ENCODE measurements around the gene SLC6A13.
A peak's percentile ranks its signal among the peaks of the same experiment; 100 is the strongest.
"Not testable (repeated sequence)": the region's sequence is repeated elsewhere in the genome, so short reads cannot be mapped to it uniquely, and the experiment has no call there.

Gene SLC6A13

GRCh38 chr12:262817-263216 is at the start of gene SLC6A13:
SLC6A13 (minus strand) TSS chr12:262836; CDS start chr12:260052, 2,784 bp downstream.
- peak within 1 kb of the TSS; percentile 56 for H3K4me3 Mint-ChIP-seq
- H3K4me1 Mint-ChIP-seq, result peaks cover 46% of the 10 kb centered on the region
- no peaks in the 10 kb centered on the region for H3K9me3 Mint-ChIP-seq
- H3K27me3 Mint-ChIP-seq (ENCODE audit: low read depth, poor library complexity), result peaks cover 20% of the 10 kb centered on the region
- DNase-seq, result peak; percentile 65
- TF ChIP-seq, protein P1, sequence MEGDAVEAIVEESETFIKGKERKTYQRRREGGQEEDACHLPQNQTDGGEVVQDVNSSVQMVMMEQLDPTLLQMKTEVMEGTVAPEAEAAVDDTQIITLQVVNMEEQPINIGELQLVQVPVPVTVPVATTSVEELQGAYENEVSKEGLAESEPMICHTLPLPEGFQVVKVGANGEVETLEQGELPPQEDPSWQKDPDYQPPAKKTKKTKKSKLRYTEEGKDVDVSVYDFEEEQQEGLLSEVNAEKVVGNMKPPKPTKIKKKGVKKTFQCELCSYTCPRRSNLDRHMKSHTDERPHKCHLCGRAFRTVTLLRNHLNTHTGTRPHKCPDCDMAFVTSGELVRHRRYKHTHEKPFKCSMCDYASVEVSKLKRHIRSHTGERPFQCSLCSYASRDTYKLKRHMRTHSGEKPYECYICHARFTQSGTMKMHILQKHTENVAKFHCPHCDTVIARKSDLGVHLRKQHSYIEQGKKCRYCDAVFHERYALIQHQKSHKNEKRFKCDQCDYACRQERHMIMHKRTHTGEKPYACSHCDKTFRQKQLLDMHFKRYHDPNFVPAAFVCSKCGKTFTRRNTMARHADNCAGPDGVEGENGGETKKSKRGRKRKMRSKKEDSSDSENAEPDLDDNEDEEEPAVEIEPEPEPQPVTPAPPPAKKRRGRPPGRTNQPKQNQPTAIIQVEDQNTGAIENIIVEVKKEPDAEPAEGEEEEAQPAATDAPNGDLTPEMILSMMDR (IDR thresholded peaks at IDR 0.05), result no peak
- H3K27ac Mint-ChIP-seq, result peak within 1 kb of the TSS; percentile 91
- no peaks in the 10 kb centered on the region for H3K36me3 Mint-ChIP-seq (ENCODE audit: low read depth)

DNA sequence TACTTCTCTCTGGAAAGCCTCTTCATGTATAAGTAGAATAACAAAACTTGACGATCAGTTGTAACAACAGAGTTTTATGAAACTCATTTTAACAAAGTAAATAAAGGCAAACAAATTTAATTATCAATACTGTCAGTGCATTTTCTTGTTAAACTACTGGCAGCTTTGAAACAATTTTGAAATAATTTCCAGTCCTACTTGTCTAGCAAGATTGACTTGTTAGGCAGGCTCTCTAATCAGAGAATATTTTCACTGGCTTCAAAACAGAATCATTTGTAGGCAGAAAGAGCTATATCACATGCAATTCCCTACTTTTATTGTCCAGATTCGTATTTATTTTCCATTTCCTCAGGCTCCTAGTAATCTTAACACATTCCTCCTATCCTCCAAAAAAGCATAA is 45.9 kb upstream of the SLC6A13 start:
- H3K36me3 Mint-ChIP-seq (ENCODE audit: low read depth), result peaks cover 91% of the 10 kb centered on the region
- H3K4me3 Mint-ChIP-seq, result no peak overlapping the region
- TF ChIP-seq, protein P1 (IDR thresholded peaks at IDR 0.05), result no peak
- no peak for DNase-seq
- H3K9me3 Mint-ChIP-seq, result no peaks in the 10 kb centered on the region
- no peaks in the 10 kb centered on the region for H3K27me3 Mint-ChIP-seq (ENCODE audit: low read depth, poor library complexity)
- H3K4me1 Mint-ChIP-seq, result no peaks in the 10 kb centered on the region
- H3K27ac Mint-ChIP-seq, result peak overlapping the region; percentile 31

DNA sequence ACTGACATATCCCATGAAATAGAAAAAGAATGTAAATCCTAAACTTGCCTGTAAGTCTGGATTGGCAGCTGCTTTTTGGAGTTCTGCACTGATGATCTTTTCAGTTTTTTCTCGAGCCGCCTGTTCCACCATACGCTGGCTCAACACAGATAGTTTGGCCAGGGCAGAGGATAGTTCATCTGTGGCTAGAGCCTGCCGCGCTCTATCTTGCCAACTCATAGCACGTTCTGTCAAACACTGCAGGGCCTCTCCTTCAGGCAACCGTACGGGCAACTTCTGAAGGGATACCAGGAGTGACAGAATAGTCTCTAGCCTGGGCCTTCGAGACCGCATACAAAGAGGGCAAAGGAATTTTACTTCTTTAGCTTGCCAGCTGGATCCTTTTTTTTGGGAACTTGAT is 44.8 kb upstream of the SLC6A13 start:
- TF ChIP-seq, protein P1 (IDR thresholded peaks at IDR 0.05), result no peak
- H3K27ac Mint-ChIP-seq, result no peak overlapping the region
- no peak for DNase-seq
- peaks cover 10% of the 10 kb centered on the region for H3K9me3 Mint-ChIP-seq
- no peaks in the 10 kb centered on the region for H3K4me1 Mint-ChIP-seq
- H3K4me3 Mint-ChIP-seq, result no peak overlapping the region
- H3K27me3 Mint-ChIP-seq (ENCODE audit: low read depth, poor library complexity), result peaks cover 3% of the 10 kb centered on the region
- H3K36me3 Mint-ChIP-seq (ENCODE audit: low read depth), result peaks cover 98% of the 10 kb centered on the region

DNA sequence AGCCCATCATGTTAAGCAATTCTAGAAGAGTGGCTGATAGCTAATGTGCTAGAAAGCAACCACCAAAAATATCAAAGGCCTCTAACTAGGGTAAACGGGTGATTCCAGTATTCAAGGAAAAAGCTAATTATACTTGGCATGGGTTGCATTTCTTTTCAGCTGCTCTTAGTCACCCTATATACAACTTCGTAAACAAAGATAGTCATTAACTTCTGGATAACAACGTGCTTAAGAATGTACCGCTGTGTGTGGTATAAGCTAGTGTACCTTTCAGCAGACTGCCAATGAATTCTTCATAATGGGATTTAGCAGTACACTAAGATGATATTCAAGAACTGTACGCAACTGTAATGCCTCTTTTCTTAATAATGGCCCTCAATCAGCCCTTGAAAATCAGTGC is 42.2 kb upstream of the SLC6A13 start:
- DNase-seq, result no peak
- H3K27me3 Mint-ChIP-seq (ENCODE audit: low read depth, poor library complexity), result peaks cover 3% of the 10 kb centered on the region
- no peak overlapping the region for H3K27ac Mint-ChIP-seq
- no peaks in the 10 kb centered on the region for H3K4me1 Mint-ChIP-seq
- TF ChIP-seq, protein P1 (IDR thresholded peaks at IDR 0.05), result no peak
- no peak overlapping the region for H3K4me3 Mint-ChIP-seq
- H3K36me3 Mint-ChIP-seq (ENCODE audit: low read depth), result peaks cover 98% of the 10 kb centered on the region
- peaks cover 36% of the 10 kb centered on the region for H3K9me3 Mint-ChIP-seq

GRCh38 chr12:302766-303165 is 40.1 kb upstream of the SLC6A13 start:
- H3K27ac Mint-ChIP-seq, H3K4me3 Mint-ChIP-seq: not testable (repeated sequence)
- H3K36me3 Mint-ChIP-seq (ENCODE audit: low read depth), result peaks cover 99% of the 10 kb centered on the region

DNA sequence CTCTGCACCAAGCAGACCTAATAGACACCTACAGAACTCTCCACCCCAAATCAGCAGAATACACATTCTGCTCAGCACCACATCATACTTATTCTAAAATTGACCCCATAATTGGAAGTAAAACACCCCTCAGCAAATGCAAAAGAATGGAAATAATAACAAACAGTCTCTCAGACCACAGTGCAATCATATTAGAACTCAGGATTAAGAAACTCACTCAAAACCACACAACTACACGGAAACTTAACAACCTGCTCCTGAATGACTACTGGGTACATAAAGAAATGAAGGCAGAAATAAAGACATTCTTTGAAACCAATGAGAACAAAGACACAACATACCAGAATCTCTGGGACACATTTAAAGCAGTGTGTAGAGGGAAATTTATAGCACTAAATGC is 37.5 kb upstream of the SLC6A13 start:
- not testable (repeated sequence) for H3K4me1 Mint-ChIP-seq; H3K4me3 Mint-ChIP-seq; H3K27ac Mint-ChIP-seq; DNase-seq; H3K27me3 Mint-ChIP-seq (ENCODE audit: low read depth, poor library complexity)
- peaks cover 97% of the 10 kb centered on the region for H3K36me3 Mint-ChIP-seq (ENCODE audit: low read depth)
- peaks cover 49% of the 10 kb centered on the region for H3K9me3 Mint-ChIP-seq

More at GRCh38 chr12:302766-303165, 40.1 kb upstream of the SLC6A13 start:
- H3K27me3 Mint-ChIP-seq (ENCODE audit: low read depth, poor library complexity); DNase-seq; H3K4me1 Mint-ChIP-seq: not testable (repeated sequence)
- H3K9me3 Mint-ChIP-seq, result peaks cover 49% of the 10 kb centered on the region

DNA sequence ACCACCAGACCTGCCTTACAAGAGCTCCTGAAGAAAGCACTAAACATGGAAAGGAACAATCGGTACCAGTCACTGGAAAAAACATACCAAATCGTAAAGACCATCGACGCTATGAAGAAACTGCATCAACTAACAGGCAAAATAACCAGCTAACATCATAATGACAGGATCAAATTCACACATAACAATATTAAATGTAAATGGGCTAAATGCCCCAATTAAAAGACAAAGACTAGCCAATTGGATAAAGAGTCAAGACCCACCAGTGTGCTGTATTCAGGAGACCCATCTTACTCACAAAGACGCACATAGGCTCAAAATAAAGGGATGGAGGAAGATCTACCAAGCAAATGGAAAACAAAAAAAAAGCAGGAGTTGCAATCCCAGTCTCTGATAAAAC is 36.9 kb upstream of the SLC6A13 start:
- not testable (repeated sequence) for DNase-seq; H3K27me3 Mint-ChIP-seq (ENCODE audit: low read depth, poor library complexity); H3K4me1 Mint-ChIP-seq; H3K4me3 Mint-ChIP-seq; H3K27ac Mint-ChIP-seq
- peaks cover 98% of the 10 kb centered on the region for H3K36me3 Mint-ChIP-seq (ENCODE audit: low read depth)
- H3K9me3 Mint-ChIP-seq, result peaks cover 49% of the 10 kb centered on the region

GRCh38 chr12:298059-298458 is 35.4 kb upstream of the SLC6A13 start:
- peaks cover 98% of the 10 kb centered on the region for H3K36me3 Mint-ChIP-seq (ENCODE audit: low read depth)
- H3K4me1 Mint-ChIP-seq, H3K27ac Mint-ChIP-seq: not testable (repeated sequence)

More at GRCh38 chr12:298059-298458, 35.4 kb upstream of the SLC6A13 start:
- H3K4me3 Mint-ChIP-seq; DNase-seq; H3K27me3 Mint-ChIP-seq (ENCODE audit: low read depth, poor library complexity): not testable (repeated sequence)
- H3K9me3 Mint-ChIP-seq, result peaks cover 46% of the 10 kb centered on the region
